ENCODE data around the gene SLX9.

The SLX9 gene

GRCh38 chr21:44989943-44990780, 50.3 kb downstream of the SLX9 start:
- Histone ChIP-seq H3K27me3 (ENCODE audit: insufficient read depth, poor library complexity, severe bottlenecking) (no peaks in the 10 kb centered on the region), H3K4me3 (replicated peaks; ENCODE audit: insufficient read depth, low read length) (no peak overlapping the region), H3K27ac (replicated peaks) (no peak overlapping the region)
- no peak for DNase-seq (ENCODE audit: low read depth in 1 of 2, low spot score in 1 of 2)
- TF ChIP-seq POLR2AphosphoS5 (IDR thresholded peaks at IDR 0.05; ENCODE audit: low read depth): no peak
- TF ChIP-seq, protein P1, sequence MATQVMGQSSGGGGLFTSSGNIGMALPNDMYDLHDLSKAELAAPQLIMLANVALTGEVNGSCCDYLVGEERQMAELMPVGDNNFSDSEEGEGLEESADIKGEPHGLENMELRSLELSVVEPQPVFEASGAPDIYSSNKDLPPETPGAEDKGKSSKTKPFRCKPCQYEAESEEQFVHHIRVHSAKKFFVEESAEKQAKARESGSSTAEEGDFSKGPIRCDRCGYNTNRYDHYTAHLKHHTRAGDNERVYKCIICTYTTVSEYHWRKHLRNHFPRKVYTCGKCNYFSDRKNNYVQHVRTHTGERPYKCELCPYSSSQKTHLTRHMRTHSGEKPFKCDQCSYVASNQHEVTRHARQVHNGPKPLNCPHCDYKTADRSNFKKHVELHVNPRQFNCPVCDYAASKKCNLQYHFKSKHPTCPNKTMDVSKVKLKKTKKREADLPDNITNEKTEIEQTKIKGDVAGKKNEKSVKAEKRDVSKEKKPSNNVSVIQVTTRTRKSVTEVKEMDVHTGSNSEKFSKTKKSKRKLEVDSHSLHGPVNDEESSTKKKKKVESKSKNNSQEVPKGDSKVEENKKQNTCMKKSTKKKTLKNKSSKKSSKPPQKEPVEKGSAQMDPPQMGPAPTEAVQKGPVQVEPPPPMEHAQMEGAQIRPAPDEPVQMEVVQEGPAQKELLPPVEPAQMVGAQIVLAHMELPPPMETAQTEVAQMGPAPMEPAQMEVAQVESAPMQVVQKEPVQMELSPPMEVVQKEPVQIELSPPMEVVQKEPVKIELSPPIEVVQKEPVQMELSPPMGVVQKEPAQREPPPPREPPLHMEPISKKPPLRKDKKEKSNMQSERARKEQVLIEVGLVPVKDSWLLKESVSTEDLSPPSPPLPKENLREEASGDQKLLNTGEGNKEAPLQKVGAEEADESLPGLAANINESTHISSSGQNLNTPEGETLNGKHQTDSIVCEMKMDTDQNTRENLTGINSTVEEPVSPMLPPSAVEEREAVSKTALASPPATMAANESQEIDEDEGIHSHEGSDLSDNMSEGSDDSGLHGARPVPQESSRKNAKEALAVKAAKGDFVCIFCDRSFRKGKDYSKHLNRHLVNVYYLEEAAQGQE (IDR thresholded peaks at IDR 0.05; ENCODE audit: insufficient replicate concordance, low read depth): no peak
- no peak for TF ChIP-seq GABPA (IDR thresholded peaks at IDR 0.05; ENCODE audit: low read depth)
- no peak for TF ChIP-seq SPI1 (IDR thresholded peaks at IDR 0.05; ENCODE audit: borderline replicate concordance, low read depth)
- no peak for TF ChIP-seq CTCF (IDR thresholded peaks at IDR 0.05; ENCODE audit: insufficient read depth, low read length)

GRCh38 chr21:44990921-44991320, 51.1 kb downstream of the SLX9 start:
- H3K4me3 ChIP-seq (replicated peaks; ENCODE audit: insufficient read depth, low read length): no peak overlapping the region
- no peak for TF ChIP-seq POLR2AphosphoS5 (IDR thresholded peaks at IDR 0.05; ENCODE audit: low read depth)
- no peaks in the 10 kb centered on the region for H3K27me3 ChIP-seq (ENCODE audit: insufficient read depth, poor library complexity, severe bottlenecking)
- no peak for DNase-seq (ENCODE audit: low read depth in 1 of 2, low spot score in 1 of 2)
- H3K27ac ChIP-seq (replicated peaks): no peak overlapping the region

DNA sequence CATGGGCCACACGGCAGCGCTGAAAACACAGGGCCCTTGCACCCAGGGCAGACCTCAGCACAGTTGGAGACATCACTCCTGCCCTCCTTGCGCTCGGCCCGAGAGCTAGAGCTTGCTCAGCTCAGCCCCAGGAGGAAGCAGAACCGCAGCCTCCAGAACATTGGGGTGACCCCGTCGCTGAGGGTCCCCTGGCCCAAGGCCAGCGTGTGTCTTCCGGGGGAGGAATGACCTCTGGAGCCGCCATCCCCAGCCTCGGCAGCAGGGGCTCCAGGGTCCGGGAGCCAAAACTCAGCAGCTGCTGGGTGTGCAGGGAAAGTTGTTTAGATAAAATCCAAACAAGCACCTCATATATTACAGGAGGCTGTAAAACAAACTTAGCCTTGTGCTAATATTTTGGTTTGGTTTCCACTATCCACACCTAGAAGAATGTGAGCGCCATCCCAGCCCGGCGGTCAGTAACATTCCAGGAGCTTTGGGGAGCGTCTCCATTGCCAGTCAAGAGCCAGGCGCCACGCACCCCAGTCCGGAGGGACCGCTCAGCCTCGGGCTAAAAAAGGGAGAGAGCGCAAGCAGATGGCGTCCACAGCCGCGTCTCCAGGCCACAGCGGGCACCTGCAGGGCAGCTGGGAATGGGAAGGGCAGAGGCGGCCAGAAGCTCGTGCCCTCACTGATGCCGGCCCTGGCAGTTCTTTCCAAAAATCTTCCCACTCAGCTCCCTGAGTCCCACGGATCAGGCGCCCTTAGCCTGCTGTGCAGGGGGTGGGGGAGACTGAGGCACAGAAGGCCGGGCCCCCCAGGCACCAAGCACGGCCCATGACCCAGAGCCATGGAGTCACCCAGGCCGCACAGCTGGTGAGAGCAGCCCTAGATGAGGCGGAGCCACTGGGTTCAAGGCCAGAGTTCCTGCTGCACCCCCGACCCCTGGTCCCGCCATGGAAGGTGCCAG, 52.0 kb downstream of the SLX9 start:
- DNase-seq (ENCODE audit: low read depth in 1 of 2, low spot score in 1 of 2): no peak
- TF ChIP-seq, protein P1 (IDR thresholded peaks at IDR 0.05; ENCODE audit: insufficient replicate concordance, low read depth): no peak
- TF ChIP-seq POLR2AphosphoS5 (IDR thresholded peaks at IDR 0.05; ENCODE audit: low read depth) (no peak), SPI1 (IDR thresholded peaks at IDR 0.05; ENCODE audit: borderline replicate concordance, low read depth) (no peak), CTCF (IDR thresholded peaks at IDR 0.05; ENCODE audit: insufficient read depth, low read length) (no peak), GABPA (IDR thresholded peaks at IDR 0.05; ENCODE audit: low read depth) (no peak)
- H3K4me3 ChIP-seq (replicated peaks; ENCODE audit: insufficient read depth, low read length): no peak overlapping the region
- H3K27me3 ChIP-seq (ENCODE audit: insufficient read depth, poor library complexity, severe bottlenecking): no peaks in the 10 kb centered on the region
- no peak overlapping the region for H3K27ac ChIP-seq (replicated peaks)

- Histone ChIP-seq H3K4me3 (replicated peaks; ENCODE audit: insufficient read depth, low read length) (no peak overlapping the region), H3K27me3 (ENCODE audit: insufficient read depth, poor library complexity, severe bottlenecking) (no peaks in the 10 kb centered on the region), H3K27ac (replicated peaks) (no peak overlapping the region)
- TF ChIP-seq POLR2AphosphoS5 (IDR thresholded peaks at IDR 0.05; ENCODE audit: low read depth) (no peak), GABPA (IDR thresholded peaks at IDR 0.05; ENCODE audit: low read depth) (no peak), SPI1 (IDR thresholded peaks at IDR 0.05; ENCODE audit: borderline replicate concordance, low read depth) (no peak), CTCF (IDR thresholded peaks at IDR 0.05; ENCODE audit: insufficient read depth, low read length) (no peak)
- TF ChIP-seq, protein P1 (IDR thresholded peaks at IDR 0.05; ENCODE audit: insufficient replicate concordance, low read depth): no peak
- no peak for DNase-seq (ENCODE audit: low read depth in 1 of 2, low spot score in 1 of 2)
Observed at GRCh38 chr21:44992608-44993031, 52.8 kb downstream of the SLX9 start.

Data from HL-60 (cell line).